SW 1271 (cell line): ENCODE data around the gene ARVCF.

Source experiments
- DNase-seq, 2 experiments: peaks; one replicate each; lab custom pipeline; 2025; lab: John Stamatoyannopoulos, UW

The ARVCF gene

GRCh38 chr22:20015971-20016733 is 471 bp downstream of the ARVCF start:
- peak in 1 of 2 experiments; percentile 9 for DNase-seq

GRCh38 chr22:20015187-20015625 is 1.4 kb downstream of the ARVCF start:
- DNase-seq = no peak

DNA sequence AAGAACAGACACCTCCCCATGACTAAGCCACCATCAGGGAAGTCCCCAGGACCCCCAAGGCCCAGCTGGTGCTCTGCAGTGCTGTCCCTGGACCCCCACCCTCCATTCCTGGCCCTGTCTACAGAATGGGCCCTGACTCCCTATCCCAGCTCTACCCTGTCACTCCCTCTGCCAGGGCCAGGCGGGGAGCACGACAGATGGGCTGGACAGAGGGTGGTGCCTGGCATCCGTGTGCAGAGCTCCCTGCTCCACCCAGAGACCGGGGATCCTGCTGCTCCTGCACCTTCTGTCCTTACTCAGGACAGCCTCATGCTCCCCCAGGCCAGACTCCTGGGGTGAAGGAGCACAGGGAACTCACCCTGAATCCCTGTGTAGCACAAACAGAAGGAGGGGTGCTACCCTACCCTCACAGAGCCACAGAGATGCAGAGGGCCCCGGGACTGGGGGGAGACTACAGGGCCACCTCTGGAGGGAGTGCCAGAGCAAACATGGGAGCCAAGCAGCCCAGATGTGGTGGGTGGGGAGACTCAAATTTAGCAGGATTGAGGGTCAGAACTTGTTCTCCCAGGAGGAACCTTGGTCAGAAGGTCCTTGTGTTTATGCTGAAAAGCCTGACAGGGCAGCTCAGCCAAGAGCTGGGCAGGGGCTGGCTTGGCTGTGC is 2.0 kb downstream of the ARVCF start:
- no peak for DNase-seq

DNA sequence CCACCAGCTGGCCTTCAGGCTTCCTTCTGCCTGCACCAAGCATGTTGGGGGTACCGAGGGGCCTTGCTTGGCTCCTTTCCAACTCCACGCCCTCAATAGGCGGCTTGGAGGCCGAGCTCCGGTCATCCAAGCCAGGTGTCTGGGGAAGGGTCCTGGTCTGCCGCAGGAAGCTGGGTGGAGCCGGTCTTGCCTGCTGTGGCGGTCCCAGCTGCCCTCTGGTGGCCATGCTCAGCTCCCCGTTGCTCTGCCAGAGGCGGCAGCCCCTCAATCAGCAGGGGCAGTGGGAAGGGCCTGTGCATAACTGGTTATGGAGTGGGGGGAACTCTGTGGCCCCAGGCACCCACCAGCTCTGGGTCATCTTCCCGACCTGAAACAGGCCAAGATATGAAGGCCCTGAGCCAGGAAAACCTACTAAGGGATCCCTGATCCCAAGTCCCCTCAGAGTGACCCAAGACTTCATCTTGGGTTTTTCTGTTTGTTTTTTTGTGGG is 3.2 kb downstream of the ARVCF start:
- peak in 1 of 2 experiments; percentile 8 for DNase-seq

DNA sequence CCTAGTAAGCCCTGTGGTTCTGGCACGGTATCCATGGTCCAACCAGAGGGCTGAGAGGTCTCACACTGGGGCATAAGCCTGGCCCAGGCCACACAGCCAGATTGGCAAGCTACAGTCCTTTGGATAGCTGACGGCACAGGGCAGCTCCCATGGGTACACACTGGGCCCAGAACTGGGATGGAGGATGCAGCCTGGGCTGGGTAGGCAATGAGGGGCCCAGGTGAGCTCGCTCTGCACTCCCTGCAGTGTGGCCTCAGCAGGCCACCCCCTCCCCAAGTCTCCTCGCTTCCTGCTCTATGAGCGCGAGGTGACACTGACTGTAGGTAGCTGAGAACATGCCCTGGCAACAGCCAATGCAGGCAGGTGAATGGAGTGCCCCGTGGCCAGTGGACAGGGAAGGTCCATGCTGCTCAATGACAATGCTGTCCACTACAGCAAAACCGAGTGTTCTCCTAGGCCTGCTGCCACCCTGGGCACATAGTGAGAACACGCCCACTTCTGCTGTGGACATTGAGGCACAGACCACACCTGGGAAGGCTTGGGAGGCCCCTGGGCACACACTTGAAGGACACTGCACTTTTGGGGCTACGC is 3.8 kb downstream of the ARVCF start:
- DNase-seq = no peak

DNA sequence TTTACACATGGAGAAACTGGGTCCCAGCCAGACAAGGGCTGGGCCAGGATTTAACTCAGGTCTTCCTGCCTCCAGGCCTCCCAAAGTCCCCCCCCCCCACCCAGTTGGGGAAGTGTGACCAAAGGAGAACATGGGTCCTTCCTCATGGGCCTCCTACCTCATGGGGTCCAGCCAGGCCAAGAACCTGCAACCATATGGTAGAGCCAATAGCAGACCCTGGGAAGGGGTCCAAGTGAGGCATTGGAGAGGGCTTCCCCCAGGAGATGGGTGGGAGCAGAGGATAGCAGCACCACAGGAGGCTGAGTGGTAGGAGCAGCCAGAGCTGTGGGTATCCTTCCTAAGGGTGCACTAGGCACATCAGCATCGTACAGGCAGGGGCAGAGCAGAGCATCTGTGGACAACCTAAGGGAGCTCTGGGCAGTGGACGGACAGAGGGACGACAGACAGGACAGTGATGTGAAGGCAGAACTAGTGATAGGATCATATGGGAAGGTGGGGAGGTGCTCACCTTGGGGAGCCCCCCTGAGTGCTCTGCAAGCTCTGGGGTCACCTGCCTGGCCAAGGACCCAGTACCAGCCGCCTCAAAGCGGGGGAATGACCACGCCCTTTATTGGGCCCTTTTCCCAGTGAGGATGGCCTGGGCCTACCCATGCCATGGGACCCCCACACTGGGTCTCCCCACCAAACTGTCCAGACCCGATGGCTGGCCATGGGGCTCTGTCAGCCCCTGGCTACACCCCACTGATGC is 4.5 kb downstream of the ARVCF start:
- no peak for DNase-seq

GRCh38 chr22:20011123-20011992 is 5.3 kb downstream of the ARVCF start:
- no peak for DNase-seq

GRCh38 chr22:20010307-20011122 is 6.1 kb downstream of the ARVCF start:
- no peak for DNase-seq

DNA sequence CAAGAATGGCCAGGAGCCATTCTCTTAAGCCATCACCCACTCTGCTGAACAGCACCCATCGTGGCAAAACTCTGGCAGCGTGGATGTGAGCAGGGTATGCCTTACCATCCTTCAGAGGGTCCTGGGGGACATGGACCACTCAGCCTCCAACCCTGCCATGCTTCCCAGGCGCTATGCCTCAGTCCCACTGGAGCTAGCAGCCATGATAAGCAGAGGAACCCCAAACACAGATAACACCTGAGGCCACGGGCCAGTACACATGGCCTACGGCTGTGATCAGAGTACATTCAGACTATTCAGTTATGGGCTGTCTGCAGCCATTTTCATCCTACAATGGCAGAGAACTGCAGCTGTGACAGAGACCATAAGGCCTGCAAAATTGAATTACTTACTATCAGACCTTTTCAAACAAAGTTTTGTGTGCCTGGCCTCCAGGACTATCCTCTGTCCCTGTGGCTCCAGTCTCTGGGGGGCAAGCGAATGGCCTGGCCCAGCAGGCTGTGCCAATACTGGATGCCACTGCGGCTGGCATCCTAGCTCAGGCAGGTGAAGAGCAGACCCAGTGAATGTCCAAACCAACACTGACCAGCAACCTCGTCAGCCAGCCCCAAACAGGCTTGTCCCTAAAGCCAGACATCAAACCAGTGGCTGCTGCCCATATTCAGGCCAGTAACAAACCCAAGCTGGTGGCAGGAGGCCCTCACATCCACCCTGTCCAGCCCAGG is 6.9 kb downstream of the ARVCF start:
- no peak for DNase-seq

DNA sequence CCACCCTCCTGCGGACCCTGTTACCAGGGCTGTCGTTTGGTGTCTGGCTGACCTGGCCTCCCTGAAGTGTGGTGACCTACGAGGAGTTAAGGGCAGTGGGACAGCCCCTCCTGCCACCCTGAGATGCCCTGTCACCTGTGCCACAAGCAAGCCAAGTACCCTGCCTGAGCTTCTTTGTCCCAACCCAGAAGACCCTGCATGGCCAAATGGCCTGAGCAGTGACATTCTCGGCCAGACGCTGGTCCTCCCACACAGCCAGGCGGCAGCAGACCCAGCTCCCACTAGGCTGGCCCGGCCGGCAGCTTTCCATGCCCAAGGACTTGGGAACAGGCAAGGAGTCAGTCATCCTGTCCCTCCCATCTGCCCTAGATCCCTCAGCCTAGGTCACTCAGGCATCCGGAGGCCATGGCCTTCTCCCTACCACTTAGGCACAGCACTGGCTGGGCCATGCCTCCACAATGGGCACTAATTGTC is 7.6 kb downstream of the ARVCF start:
- DNase-seq = no peak

DNA sequence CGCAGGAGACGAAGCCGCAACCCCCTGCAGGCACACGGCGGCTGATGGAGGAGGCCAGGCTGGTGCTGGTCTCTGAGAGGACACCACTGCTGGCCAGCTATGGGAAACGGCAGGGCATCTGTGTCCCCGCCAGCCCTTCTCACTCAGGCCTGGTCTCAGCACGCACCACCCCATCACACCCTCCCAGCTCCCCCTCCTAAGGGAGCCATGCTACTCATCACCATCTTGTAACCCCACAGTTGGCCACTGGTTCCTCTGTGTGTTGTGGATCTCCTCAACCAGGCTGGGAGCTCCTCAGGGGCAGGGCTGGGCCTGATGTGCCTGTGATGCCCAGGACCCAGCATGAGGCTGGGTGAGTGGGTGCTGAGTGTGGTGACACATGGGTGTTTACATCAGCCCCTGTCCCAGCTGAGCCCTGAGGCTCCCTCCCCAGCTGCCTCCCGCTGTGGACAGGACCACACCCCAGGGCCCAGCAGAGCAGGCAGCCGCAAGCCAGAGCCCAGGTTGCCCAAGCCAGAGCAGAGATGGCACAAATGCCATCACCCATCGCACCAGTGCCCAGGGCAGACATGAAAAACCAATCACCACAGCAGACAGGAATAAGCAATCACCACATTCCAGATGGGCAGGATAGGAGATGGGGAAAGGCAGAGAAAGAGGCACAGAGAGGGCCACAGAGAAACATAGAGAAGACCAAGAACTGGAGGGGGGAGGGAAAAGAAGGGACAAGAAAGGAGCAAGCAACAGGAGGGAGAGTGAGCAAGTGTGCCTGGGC is 8.2 kb downstream of the ARVCF start:
- DNase-seq = no peak

DNA sequence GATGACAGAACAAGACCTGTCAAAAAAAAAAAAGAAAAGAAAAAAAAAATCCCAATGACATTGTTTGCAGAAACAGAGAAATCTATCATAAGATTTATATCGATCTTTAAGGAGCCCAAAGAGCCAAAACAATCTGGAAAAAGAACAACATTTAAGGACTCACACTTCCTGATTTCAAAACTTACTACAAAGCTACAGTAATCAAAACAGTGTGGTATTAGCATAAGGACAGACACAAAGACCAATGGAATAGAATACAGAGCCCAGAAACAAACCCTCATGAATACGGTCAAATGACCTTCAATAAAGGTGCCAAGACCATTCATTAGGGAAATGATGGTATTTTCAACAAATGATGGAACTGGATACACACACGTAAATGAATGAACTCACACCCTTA is 12.2 kb downstream of the ARVCF start:
- no peak for DNase-seq

GRCh38 chr22:20003304-20003703 is 13.3 kb downstream of the ARVCF start:
- DNase-seq = no peak

DNA sequence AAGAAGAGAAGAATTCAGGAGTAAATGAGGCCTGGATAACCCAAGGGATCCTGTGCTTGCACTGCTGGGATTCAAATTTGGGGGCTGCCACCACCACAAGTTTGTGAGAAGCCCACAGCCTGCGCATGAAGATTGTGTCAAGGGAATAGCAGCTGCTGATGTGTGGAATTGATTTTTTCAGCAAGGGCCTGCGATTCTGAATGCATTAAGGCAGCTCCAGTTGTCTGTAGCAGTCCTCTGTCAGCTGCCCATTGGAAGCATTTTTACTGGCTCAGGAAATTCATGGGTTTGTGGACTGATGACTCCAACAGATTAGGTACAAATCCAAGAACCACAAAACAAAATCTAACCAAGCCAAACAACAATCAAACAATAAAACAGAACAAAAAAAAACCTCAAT is 14.0 kb downstream of the ARVCF start:
- no peak for DNase-seq

DNA sequence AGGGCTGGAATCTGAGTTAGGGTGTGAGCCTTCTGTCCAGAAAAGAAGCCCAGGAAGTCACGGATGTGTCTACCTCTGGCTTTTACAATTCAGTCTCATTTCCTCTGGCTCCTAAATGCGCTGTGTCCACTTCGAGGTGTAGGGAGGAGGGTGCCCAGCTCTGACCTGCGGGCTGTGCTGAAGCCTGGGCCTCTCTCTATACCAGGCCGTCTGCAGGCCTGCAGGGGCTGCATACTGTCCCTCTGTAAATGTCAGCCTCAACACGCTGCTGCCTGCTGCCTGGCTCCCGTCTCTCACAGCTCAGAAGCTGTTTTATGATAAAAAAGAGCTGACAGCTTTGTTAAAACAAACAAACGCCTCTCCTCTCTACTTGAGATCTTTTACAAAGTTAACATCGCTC is 14.5 kb downstream of the ARVCF start:
- no peak for DNase-seq

- DNase-seq = no peak
These were observed 15.5 kb downstream of the ARVCF start for GRCh38 chr22:20001082-20001638.

DNA sequence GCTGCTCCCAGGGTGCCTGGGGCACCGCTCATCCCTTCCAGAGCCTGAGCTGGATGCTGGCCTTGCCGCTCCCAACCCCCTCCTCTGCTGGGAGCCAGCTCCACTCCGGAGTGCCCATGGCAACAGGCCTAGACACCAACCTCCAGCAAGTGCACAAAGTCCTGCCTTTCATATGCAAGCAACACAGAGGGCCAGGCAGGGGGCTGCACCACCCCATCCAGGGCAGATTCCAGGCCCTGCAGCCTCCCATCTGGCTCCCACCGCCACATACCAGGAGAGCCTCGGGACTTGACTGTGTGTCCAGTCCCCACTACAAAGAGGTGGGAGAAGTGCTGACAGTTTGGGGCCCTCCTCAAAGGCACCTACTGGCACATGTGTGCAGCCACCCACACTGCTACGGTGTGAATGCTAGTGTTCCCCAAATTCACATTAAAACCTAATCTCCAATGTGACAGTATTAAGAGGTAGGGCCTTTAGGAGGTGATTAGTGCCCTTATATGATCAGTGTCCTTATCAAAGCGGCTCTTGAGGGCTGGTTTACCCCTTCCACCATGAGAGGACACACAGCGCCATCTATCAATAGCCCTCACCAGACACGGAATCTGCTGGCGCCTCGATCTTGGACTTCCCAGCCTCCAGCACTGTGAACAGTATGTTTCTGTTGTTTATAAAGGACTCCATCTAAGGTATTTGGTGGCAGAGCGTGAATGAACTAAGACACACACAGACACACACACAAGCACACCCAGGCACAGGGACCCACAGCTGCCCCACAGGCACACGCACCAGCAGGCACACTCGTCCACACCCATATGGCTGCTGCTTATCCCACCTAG is 16.2 kb downstream of the ARVCF start:
- DNase-seq = no peak
